K562 (cell line): ENCODE results near the gene CSRNP2. TPM values are rescaled to one million over a fixed set of nuclear protein-coding genes. Genes with fewer than 3 reads are reported as not detected.

Experiments
- CBFB ChIP-seq: sonication (generic); formaldehyde crosslinking; IDR thresholded peaks from 2 replicates; pipeline ENCODE4 v1.4.0; 2020; ENCODE audit warnings: mild to moderate bottlenecking, missing genetic modification reagents
- GTF2F1 ChIP-seq: IDR thresholded peaks from 2 replicates; pipeline ENCODE4 v1.6.1; 2011; ENCODE audit warnings: low read depth, low read length, improper control_type of control experiment
- PHF8 ChIP-seq: fragments of 200-600 bp; sonication (generic); IDR thresholded peaks from 2 replicates; pipeline ENCODE4 v1.6.1; 2012; ENCODE audit warnings: mixed run types, mild to moderate bottlenecking, inconsistent platforms, low read length, moderate library complexity, borderline replicate concordance
- PHTF2 ChIP-seq: fragments of 250-450 bp; sonication (Bioruptor Pico); IDR thresholded peaks from 2 replicates; pipeline ENCODE4 v1.5.0; 2021; ENCODE audit warnings: mild to moderate bottlenecking
- POLR2AphosphoS2 ChIP-seq: IDR thresholded peaks from 2 replicates; pipeline ENCODE4 v1.6.1; 2012; ENCODE audit warnings: low read length, improper control_type of control experiment
- SAP30 ChIP-seq: fragments of 200-600 bp; sonication (generic); IDR thresholded peaks from 2 replicates; pipeline ENCODE4 v1.6.1; 2012; ENCODE audit warnings: borderline replicate concordance, low read depth, mild to moderate bottlenecking, moderate library complexity, low read length, control low read depth, inconsistent platforms; ENCODE audit not compliant: insufficient read depth, poor library complexity, severe bottlenecking
- SIN3A ChIP-seq, 2 experiments: fragments of 150-350 bp in 1 of 2; IDR thresholded peaks; 2 replicates each; pipeline ENCODE4 v1.6.1; 2011 to 2016; ENCODE audit warnings: borderline replicate concordance in 2 of 2, low read depth in 2 of 2, low read length in 2 of 2, mild to moderate bottlenecking in 2 of 2, moderate library complexity in 2 of 2; ENCODE audit not compliant: control insufficient read depth in 1 of 2
- SMAD2 ChIP-seq: fragments of 150-350 bp; IDR thresholded peaks from 2 replicates; pipeline ENCODE4 v1.6.1; 2014; ENCODE audit warnings: low read depth, mild to moderate bottlenecking, low read length
- SMARCB1 ChIP-seq: IDR thresholded peaks from 2 replicates; pipeline ENCODE4 v1.6.1; 2011; ENCODE audit warnings: improper control_type of control experiment, low read depth; ENCODE audit not compliant: insufficient read length
- TCF7 ChIP-seq: sonication (generic); IDR thresholded peaks from 2 replicates; pipeline ENCODE4 v1.6.1; 2016; ENCODE audit warnings: antibody characterized with exemption, borderline replicate concordance
- ZFP30 ChIP-seq: fragments of 250-450 bp; sonication (Bioruptor Pico); IDR thresholded peaks from 2 replicates; pipeline ENCODE4 v1.8.0; 2022; ENCODE audit warnings: moderate library complexity, mild to moderate bottlenecking, inconsistent platforms, borderline replicate concordance
- ZNF668 ChIP-seq: fragments of 250-450 bp; sonication (Bioruptor Pico); IDR thresholded peaks from 2 replicates; pipeline ENCODE4 v1.8.0; 2022; ENCODE audit warnings: mild to moderate bottlenecking, inconsistent platforms
- polyA plus RNA-seq, 8 experiments: library from polyadenylated mRNA; depleted of rRNA in 4 of 8; stranded (reverse) in 5 of 8; unstranded in 3 of 8; fragments of >200 nt; fragmentation: Nextera tagmentation in 2 of 8; fragmentation: Illumina TruSeq in 1 of 8; extraction: Ambion mirVana in 2 of 8; extraction: Trizol in 1 of 8; gene quantifications; 2 replicates each; pipeline versions ENCODE4 v1.2.1 to v1.2.3, GENCODE V29; 2011 to 2014; ENCODE audit warnings: inconsistent platforms in 1 of 8, missing spikeins in 1 of 8
- total RNA-seq, 7 experiments: library from RNA; depleted of rRNA in 6 of 7; stranded (reverse); fragments of >200 nt in 6 of 7; fragmentation: Illumina TruSeq in 2 of 7; extraction: Trizol in 2 of 7; gene quantifications; 2 replicates each; pipeline versions ENCODE4 v1.2.1 to v1.2.3, GENCODE V29; 2011 to 2021; ENCODE audit warnings: low replicate concordance in 1 of 7
- TF ChIP-seq, protein P1 (sequence below), 2 experiments: fragments of 450-650 bp; IDR thresholded peaks; 2 replicates each; pipeline ENCODE4 v1.6.1; 2018; ENCODE audit warnings: mild to moderate bottlenecking in 2 of 2, low read depth in 1 of 2; ENCODE audit not compliant: partially characterized antibody in 2 of 2
- TF ChIP-seq, protein P2 (sequence below): IDR thresholded peaks from 3 replicates; pipeline ENCODE4 v1.6.1; 2011; ENCODE audit warnings: borderline replicate concordance, mild to moderate bottlenecking; ENCODE audit not compliant: insufficient read length, insufficient read depth
- TF ChIP-seq, protein P3 (sequence below): fragments of 250-450 bp; sonication (Bioruptor Pico); IDR thresholded peaks from 2 replicates; pipeline ENCODE4 v1.5.0; 2021
- TF ChIP-seq, protein P4 (sequence below): fragments of 450-650 bp; formaldehyde crosslinking; IDR thresholded peaks from 2 replicates; pipeline ENCODE4 v1.4.0; 2020; ENCODE audit warnings: mild to moderate bottlenecking, moderate library complexity
- TF ChIP-seq, protein P5 (sequence below): sonication (generic); formaldehyde crosslinking; IDR thresholded peaks from 2 replicates; pipeline ENCODE4 v1.8.0; 2022; ENCODE audit warnings: mild to moderate bottlenecking, missing genetic modification reagents

Gene CSRNP2
- total and polyA plus RNA-seq, 9 of the 15 experiments (the other 6 are each of a cell fraction or from before 2014, with no cell fraction given) = 1.6 to 13.9 (median 5.9) TPM

DNA sequence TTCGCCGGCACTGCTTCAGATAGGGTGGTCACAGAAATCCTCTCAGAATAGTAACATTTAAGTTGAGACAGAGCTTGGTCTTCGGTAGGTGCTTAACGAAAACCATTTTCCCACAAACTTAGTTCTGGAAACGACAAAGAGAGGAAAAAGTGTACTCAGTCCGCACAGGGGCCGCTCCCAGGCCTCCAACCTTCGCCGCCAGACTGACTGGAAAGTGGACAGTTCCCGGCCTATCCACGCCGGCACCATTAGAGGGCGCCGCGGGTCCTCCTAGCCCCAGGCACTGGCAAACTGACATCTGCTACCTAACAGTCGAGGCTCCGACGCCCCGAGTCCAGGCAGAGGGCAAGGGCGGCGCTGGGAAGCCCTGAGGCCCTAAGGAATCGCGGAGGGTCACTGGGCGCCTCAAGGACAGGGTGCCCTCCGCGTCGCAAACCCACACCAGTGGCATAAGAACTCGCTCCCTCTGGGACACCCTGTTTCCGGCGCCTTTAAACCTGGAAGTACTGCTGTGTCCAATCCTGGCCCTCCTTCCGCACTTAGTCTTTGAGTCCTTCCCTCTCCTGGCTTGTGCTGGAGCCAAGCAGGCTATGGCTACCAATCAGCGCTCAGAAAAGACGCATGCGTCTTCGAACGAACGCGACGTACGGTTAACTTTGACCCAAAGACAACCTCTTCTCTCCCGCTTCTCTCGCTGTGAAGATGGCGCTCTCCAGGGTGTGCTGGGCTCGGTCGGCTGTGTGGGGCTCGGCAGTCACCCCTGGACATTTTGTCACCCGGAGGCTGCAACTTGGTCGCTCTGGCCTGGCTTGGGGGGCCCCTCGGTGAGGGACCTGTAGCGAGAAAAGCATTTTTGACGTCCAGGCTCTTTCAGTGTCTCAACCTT is 35.5 kb downstream of the CSRNP2 start, which contains the start of gene LETMD1 (continued):
- TF ChIP-seq, protein P1, sequence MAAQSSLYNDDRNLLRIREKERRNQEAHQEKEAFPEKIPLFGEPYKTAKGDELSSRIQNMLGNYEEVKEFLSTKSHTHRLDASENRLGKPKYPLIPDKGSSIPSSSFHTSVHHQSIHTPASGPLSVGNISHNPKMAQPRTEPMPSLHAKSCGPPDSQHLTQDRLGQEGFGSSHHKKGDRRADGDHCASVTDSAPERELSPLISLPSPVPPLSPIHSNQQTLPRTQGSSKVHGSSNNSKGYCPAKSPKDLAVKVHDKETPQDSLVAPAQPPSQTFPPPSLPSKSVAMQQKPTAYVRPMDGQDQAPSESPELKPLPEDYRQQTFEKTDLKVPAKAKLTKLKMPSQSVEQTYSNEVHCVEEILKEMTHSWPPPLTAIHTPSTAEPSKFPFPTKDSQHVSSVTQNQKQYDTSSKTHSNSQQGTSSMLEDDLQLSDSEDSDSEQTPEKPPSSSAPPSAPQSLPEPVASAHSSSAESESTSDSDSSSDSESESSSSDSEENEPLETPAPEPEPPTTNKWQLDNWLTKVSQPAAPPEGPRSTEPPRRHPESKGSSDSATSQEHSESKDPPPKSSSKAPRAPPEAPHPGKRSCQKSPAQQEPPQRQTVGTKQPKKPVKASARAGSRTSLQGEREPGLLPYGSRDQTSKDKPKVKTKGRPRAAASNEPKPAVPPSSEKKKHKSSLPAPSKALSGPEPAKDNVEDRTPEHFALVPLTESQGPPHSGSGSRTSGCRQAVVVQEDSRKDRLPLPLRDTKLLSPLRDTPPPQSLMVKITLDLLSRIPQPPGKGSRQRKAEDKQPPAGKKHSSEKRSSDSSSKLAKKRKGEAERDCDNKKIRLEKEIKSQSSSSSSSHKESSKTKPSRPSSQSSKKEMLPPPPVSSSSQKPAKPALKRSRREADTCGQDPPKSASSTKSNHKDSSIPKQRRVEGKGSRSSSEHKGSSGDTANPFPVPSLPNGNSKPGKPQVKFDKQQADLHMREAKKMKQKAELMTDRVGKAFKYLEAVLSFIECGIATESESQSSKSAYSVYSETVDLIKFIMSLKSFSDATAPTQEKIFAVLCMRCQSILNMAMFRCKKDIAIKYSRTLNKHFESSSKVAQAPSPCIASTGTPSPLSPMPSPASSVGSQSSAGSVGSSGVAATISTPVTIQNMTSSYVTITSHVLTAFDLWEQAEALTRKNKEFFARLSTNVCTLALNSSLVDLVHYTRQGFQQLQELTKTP (IDR thresholded peaks at IDR 0.05; ENCODE audit: low read depth in 1 of 2, partially characterized antibody in 2 of 2) = no peak
- TF ChIP-seq, protein P2, sequence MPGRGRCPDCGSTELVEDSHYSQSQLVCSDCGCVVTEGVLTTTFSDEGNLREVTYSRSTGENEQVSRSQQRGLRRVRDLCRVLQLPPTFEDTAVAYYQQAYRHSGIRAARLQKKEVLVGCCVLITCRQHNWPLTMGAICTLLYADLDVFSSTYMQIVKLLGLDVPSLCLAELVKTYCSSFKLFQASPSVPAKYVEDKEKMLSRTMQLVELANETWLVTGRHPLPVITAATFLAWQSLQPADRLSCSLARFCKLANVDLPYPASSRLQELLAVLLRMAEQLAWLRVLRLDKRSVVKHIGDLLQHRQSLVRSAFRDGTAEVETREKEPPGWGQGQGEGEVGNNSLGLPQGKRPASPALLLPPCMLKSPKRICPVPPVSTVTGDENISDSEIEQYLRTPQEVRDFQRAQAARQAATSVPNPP = no peak
- TF ChIP-seq POLR2AphosphoS2 = peak; percentile 65; the same call in 1 of the 2 replicates
- TF ChIP-seq, protein P3, sequence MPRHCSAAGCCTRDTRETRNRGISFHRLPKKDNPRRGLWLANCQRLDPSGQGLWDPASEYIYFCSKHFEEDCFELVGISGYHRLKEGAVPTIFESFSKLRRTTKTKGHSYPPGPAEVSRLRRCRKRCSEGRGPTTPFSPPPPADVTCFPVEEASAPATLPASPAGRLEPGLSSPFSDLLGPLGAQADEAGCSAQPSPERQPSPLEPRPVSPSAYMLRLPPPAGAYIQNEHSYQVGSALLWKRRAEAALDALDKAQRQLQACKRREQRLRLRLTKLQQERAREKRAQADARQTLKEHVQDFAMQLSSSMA (CRISPR knock-in tag) = no peak
- no peak for TF ChIP-seq SMARCB1
- TF ChIP-seq SAP30 = peak; percentile 82
- no peak for TF ChIP-seq ZFP30
- TF ChIP-seq SIN3A (IDR thresholded peaks at IDR 0.05; ENCODE audit: borderline replicate concordance in 2 of 2, control insufficient read depth in 1 of 2, low read depth in 2 of 2, low read length in 2 of 2) = peak in 1 of 2 experiments; percentile 19; a peak in 1 of 4 replicates
- TF ChIP-seq TCF7 = no peak
- TF ChIP-seq SMAD2 = no peak
- TF ChIP-seq PHTF2 (CRISPR knock-in tag) = no peak
- TF ChIP-seq, protein P4, sequence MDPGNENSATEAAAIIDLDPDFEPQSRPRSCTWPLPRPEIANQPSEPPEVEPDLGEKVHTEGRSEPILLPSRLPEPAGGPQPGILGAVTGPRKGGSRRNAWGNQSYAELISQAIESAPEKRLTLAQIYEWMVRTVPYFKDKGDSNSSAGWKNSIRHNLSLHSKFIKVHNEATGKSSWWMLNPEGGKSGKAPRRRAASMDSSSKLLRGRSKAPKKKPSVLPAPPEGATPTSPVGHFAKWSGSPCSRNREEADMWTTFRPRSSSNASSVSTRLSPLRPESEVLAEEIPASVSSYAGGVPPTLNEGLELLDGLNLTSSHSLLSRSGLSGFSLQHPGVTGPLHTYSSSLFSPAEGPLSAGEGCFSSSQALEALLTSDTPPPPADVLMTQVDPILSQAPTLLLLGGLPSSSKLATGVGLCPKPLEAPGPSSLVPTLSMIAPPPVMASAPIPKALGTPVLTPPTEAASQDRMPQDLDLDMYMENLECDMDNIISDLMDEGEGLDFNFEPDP = no peak
- TF ChIP-seq, protein P5, sequence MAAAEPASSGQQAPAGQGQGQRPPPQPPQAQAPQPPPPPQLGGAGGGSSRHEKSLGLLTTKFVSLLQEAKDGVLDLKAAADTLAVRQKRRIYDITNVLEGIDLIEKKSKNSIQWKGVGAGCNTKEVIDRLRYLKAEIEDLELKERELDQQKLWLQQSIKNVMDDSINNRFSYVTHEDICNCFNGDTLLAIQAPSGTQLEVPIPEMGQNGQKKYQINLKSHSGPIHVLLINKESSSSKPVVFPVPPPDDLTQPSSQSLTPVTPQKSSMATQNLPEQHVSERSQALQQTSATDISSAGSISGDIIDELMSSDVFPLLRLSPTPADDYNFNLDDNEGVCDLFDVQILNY (CRISPR knock-in tag) = no peak
- no peak; the same call in 1 of the 2 replicates for TF ChIP-seq GTF2F1
- TF ChIP-seq PHF8 = peak; percentile 98
- TF ChIP-seq CBFB (CRISPR knock-in tag) = no peak
- TF ChIP-seq ZNF668 (CRISPR knock-in tag) = no peak
